NCI-H774 (cell line): ENCODE measurements around the gene CRYBG2.
"Not testable (repeated sequence)": the region's sequence is repeated elsewhere in the genome, so short reads cannot be mapped to it uniquely, and the experiment has no call there.

Source experiments
- DNase-seq: peaks from one replicate; lab custom pipeline; 2025; lab: John Stamatoyannopoulos, UW

Gene CRYBG2

GRCh38 chr1:26349188-26349876, 4.6 kb downstream of the CRYBG2 start:
- DNase-seq: no peak

DNA sequence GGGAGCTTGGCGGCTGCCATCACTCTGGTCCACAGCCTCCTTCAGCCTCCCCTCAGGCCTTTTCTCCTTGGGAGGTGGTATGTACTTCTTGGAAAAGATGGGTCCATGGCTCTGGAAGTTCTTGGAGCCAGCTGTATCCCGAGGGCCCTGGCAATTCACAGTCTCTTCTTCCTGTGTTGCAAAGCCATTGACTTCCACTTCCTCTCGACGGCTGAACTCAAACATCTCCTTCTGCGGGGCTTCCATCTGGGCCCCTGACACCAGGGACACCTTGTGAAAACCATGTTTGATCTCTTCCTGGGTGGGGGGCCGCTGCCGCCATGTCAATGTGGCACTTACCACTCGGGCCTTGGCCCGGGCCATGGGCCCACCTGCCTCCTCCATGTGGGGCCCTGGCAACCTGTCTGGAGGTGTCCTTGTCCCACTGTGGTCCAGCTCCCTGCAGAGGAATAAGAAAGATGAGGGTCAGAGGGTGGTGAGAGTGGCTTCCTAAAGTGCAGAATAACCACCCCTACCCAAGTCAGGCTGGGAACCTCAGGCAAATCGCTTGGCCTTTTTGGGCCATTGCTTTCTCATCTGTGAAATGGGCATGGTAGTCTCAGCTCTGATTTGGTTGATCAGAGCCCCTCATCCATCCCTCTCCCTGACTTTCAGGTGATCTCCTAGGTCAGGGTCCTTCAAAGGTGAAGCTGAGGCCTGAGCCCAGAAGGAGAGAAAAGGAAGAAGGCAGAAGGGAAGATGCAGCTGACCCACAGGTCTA, 7.5 kb downstream of the CRYBG2 start:
- no peak for DNase-seq

DNA sequence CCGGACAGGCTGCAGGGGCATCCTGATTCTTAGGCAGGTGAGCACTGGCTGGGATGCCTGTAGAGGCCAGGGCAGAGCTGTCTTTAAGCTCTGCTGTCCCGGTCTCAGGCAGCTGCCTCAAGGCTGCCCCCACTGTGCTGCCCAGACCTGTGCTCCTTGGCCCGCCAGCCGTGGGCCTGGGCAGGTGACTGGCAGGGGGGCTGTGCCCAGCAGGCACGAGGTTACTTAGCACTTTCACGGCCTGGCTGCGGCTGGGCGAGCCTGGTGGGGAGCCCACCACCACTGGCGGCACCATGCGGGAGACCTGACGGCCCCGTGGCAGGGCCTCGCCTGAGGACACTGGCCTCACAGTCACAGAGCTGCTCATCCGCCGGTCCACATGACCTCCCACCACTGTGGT, 8.2 kb downstream of the CRYBG2 start:
- no peak for DNase-seq

GRCh38 chr1:26344147-26344920, 9.6 kb downstream of the CRYBG2 start:
- DNase-seq: no peak

GRCh38 chr1:26340047-26340481, 13.9 kb downstream of the CRYBG2 start:
- DNase-seq: no peak

GRCh38 chr1:26338670-26339069, 15.3 kb downstream of the CRYBG2 start:
- no peak for DNase-seq

GRCh38 chr1:26337625-26338024, 16.3 kb downstream of the CRYBG2 start:
- DNase-seq: no peak

DNA sequence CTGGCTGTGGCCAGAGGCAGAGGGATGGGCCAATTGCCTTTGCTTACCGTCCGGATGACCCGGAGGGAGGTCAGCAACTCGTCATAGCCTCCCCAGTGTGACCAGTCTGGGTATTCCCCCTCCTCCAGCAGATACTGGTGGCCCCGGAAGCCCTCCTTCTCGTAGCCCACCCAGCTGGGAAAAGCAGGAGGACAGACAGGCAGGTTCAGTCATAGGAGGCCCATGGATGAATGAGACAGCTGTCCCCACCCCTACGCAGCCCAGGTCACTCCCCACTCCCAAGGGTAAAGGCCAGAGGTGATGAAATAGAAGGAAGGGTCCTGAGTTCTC, 16.8 kb downstream of the CRYBG2 start:
- DNase-seq: no peak

- DNase-seq: peak; percentile 71
Measured at GRCh38 chr1:26336477-26337205, 17.3 kb downstream of the CRYBG2 start.

GRCh38 chr1:26335774-26336476, 18.0 kb downstream of the CRYBG2 start:
- no peak for DNase-seq

GRCh38 chr1:26333312-26333711, 20.6 kb downstream of the CRYBG2 start:
- DNase-seq: not testable (repeated sequence)

GRCh38 chr1:26330276-26330675, 23.7 kb downstream of the CRYBG2 start:
- DNase-seq: no peak

GRCh38 chr1:26329380-26329779, 24.6 kb downstream of the CRYBG2 start:
- DNase-seq: not testable (repeated sequence)

- DNase-seq: no peak
Measured at GRCh38 chr1:26328597-26328996, 25.3 kb downstream of the CRYBG2 start.

GRCh38 chr1:26327956-26328362, 26.0 kb downstream of the CRYBG2 start:
- peak; percentile 16 for DNase-seq

DNA sequence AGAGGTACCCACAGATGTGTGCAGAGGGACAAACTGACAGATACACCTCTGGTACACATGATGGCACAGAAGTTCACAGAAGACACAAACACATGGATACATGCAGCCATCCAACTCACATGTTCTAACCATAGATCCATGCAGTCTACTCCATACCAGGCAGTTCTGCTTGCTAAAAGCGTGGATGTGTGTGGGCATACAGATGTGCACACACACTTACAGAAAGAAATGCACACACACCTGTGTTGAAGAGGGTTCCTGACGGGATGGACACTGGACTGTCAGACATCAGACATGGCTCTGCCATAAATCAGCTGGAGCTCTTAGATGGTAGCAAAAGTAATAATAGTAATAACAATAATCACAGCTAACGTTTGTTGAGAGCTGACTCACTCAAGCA, 29.4 kb downstream of the CRYBG2 start:
- no peak for DNase-seq

DNA sequence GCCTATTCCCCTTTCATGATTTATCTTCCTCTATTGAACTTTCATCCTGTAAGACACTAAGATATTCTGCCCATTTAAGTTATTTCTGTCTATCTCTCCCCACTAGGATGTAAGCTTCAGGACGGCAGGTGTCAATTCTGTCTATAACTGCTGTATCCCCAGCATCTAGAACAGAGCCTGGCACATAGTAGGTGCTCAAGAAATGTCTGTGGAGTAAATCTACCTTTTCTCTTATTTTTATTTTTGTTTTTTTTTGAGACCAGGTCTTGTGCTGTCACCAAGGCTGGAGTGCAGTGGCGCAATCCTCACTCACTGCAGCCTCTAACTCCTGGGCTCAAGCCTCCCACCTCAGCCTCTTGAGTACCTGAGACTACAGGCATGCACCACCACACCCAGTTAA, 30.5 kb downstream of the CRYBG2 start:
- DNase-seq: no peak

DNA sequence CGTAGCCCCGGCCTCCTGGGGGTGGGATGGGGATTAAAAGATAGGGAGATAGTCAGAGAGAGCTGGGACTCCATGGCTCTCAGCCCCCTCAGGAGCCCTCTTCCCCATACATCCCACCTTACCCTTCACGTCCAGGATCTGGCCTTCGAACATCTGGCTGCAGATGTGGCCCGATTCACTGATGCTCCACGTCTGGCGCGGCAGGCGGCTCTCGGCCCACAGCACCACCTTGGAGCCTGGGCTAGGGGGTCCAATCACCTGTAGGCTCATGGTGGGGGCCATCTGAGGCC, 31.9 kb downstream of the CRYBG2 start:
- no peak for DNase-seq

GRCh38 chr1:26321315-26322041, 32.5 kb downstream of the CRYBG2 start:
- peak; percentile 9 for DNase-seq

DNA sequence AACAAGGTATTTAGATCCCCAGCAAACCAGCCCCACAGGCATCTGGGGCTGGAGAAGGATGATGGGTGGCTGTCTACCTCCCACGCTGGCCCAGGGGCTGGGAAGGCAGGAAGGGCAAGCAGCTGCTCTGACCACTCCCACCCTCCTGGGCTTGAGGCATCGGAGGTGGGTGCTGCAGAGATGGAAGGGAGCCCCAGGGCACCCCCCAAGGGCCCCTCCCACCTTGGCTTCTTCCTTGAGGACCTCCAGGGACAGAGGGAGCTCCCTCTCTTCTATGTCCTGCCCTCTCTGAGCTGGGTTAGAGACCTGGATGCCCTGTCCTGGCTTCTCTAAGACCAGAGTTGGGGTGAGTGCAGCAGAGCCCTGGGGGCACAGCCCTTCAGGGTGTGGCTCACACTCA, 33.0 kb downstream of the CRYBG2 start:
- no peak for DNase-seq
